Activated CD4-positive, CD25-positive, alpha-beta regulatory T cell treated with anti-CD3 and anti-CD28 coated beads, Interleukin-2, amount 50 U/mL, for 72 hours (primary cell): ENCODE results near the gene GATAD2A.
"Not testable (repeated sequence)": the region's sequence is repeated elsewhere in the genome, so short reads cannot be mapped to it uniquely, and the experiment has no call there.

Experiments
- DNase-seq: peaks from one replicate; pipeline ENCODE4 v3.0.0; 2021

Gene GATAD2A

GRCh38 chr19:19447536-19448237 lies 42.2 kb downstream of the GATAD2A start:
- DNase-seq, result no peak

- DNase-seq, result no peak
These were observed 42.7 kb downstream of the GATAD2A start for GRCh38 chr19:19448238-19448544.

GRCh38 chr19:19451429-19452242 lies 46.2 kb downstream of the GATAD2A start:
- no peak for DNase-seq

- no peak for DNase-seq
These were observed 47.0 kb downstream of the GATAD2A start for GRCh38 chr19:19452243-19453124.

- no peak for DNase-seq
These were observed 47.6 kb downstream of the GATAD2A start for GRCh38 chr19:19453125-19453454.

- not testable (repeated sequence) for DNase-seq
These were observed 49.9 kb downstream of the GATAD2A start for GRCh38 chr19:19455166-19455919.

- no peak for DNase-seq
These were observed 52.2 kb downstream of the GATAD2A start for GRCh38 chr19:19457671-19458070.

GRCh38 chr19:19458110-19458816 lies 52.8 kb downstream of the GATAD2A start:
- DNase-seq, result no peak

- DNase-seq, result no peak
These were observed 53.6 kb downstream of the GATAD2A start for GRCh38 chr19:19459073-19459472.

GRCh38 chr19:19459707-19460251 lies 54.3 kb downstream of the GATAD2A start:
- DNase-seq, result peak; percentile 53

- DNase-seq, result peak; percentile 48
These were observed 54.8 kb downstream of the GATAD2A start for GRCh38 chr19:19460258-19460731.

- DNase-seq, result peak; percentile 69
These were observed 55.3 kb downstream of the GATAD2A start for GRCh38 chr19:19460761-19461265.

- DNase-seq, result no peak
These were observed 55.8 kb downstream of the GATAD2A start for GRCh38 chr19:19461306-19461670.

- DNase-seq, result no peak
These were observed 56.5 kb downstream of the GATAD2A start for GRCh38 chr19:19461671-19462622.

- no peak for DNase-seq
These were observed 58.1 kb downstream of the GATAD2A start for GRCh38 chr19:19463348-19464117.

GRCh38 chr19:19464339-19465098 lies 59.0 kb downstream of the GATAD2A start:
- no peak for DNase-seq

- no peak for DNase-seq
These were observed 60.1 kb downstream of the GATAD2A start for GRCh38 chr19:19465436-19466070.

GRCh38 chr19:19466201-19466600 lies 60.7 kb downstream of the GATAD2A start:
- DNase-seq, result no peak
